ENCODE measurements around the gene GLI1.

GRCh38 chr12:57479043-57479375 lies 19.4 kb downstream of the GLI1 start:
- no peak for TF ChIP-seq CTCF (IDR thresholded peaks at IDR 0.05)
- no peak for TF ChIP-seq POLR2A (IDR thresholded peaks at IDR 0.05)
